HG03025 (cell line): ENCODE results near the gene CPNE4.
"Not testable (repeated sequence)": the region's sequence is repeated elsewhere in the genome, so short reads cannot be mapped to it uniquely, and the experiment has no call there.

ENCODE experiments used
- ATAC-seq: cut with Tn5 transposase; IDR thresholded peaks from one replicate; pipeline ENCODE4 v1.9.1; 2021; ENCODE audit warnings: mild to moderate bottlenecking, moderate library complexity; ENCODE audit not compliant: unreplicated experiment, low FRiP score

Gene CPNE4

GRCh38 chr3:131501949-131502348 lies 532.9 kb downstream of the CPNE4 start:
- peak; percentile 4 for ATAC-seq

GRCh38 chr3:131494706-131495105 lies 540.1 kb downstream of the CPNE4 start:
- ATAC-seq, result no peak

- no peak for ATAC-seq
Measured at GRCh38 chr3:131491775-131492174, 543.0 kb downstream of the CPNE4 start.

DNA sequence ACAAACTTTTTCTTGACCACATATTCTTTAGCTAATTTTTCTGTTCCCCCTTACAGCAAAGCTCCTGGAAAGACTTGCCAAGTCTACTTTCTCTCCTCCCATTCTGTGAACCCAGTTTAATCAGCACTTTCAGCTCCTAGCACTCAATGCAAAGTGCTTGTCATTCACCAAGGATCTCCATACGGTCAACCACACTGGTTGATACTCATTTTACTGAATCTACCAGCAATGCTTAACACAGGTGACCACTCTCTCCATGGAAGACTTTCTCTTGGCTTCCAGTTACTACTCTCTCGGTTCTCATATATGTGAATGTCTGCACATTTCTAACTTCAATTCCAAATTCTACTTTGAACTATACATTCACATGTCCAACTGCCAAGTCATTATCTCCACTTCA lies 543.7 kb downstream of the CPNE4 start:
- no peak for ATAC-seq

- not testable (repeated sequence) for ATAC-seq
Measured at GRCh38 chr3:131486545-131486944, 548.3 kb downstream of the CPNE4 start.

- no peak for ATAC-seq
Measured at GRCh38 chr3:131485119-131485518, 549.7 kb downstream of the CPNE4 start.

DNA sequence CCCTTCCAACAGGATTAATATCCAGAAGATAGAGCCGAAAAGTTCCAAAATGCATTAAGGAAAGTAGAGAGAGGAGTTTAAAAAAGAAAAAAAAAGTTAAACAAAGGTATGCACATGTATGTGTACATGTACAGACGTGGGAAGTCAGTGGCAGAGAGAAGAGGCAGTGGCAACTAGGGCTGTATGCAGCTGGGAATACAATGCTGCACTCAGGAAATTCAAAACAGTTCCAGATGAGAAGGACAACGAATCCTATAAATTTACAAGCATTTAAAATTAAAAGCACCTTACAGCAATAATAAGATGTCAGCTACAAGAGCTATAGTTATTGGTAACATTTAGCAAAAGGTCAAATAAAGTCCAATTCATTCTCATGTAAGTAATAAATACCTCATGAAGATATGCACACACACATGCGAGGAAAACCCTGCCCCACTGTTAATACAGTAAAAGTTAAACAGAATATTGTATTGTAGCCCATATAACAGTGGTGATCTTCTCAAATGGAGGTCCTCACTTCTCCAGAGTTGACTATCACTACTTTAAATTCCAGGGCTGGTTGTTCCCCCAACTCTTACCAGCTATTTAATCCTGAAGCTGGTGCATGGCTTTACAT lies 550.2 kb downstream of the CPNE4 start:
- no peak for ATAC-seq
